PC-9 (cell line): ENCODE results near the gene SH3D21. TPM values are rescaled to one million over a fixed set of nuclear protein-coding genes. Genes with fewer than 3 reads are reported as not detected.

Experiments
- BruUV-seq: library from RNA; stranded (reverse); fragments of 400-500 nt; replicated peaks from 2 replicates; lab custom pipeline; 2021; lab: Mats Ljungman, UMichigan
- CTCF ChIA-PET: fragments of 300-600 bp; sonication (Branson Sonifier 250); formaldehyde crosslinking; loops from one replicate; lab custom pipeline; 2022; ENCODE audit warnings: antibody characterized with exemption; lab: Charles Lee
- POLR2A ChIA-PET: fragments of 300-600 bp; sonication (Branson Sonifier 250); formaldehyde crosslinking; loops from one replicate; lab custom pipeline; 2022; ENCODE audit warnings: antibody characterized with exemption; ENCODE audit not compliant: unreplicated experiment; lab: Charles Lee
- DNase-seq, 2 experiments: peaks; one replicate each; pipeline versions ENCODE4 v3.0.0 to v3.0.0-alpha.2; 2015 to 2022; ENCODE audit warnings: mixed read lengths in 1 of 2
- H2AFZ ChIP-seq: fragments of 200-600 bp; sonication (generic); 2 replicates; pipeline ENCODE4 v1.8.1; 2017; ENCODE audit warnings: antibody characterized with exemption
- H3F3A ChIP-seq: fragments of 200-600 bp; sonication (generic); 2 replicates; pipeline ENCODE4 v1.8.1; 2017; ENCODE audit warnings: antibody characterized with exemption, mild to moderate bottlenecking, low read depth; ENCODE audit not compliant: insufficient read depth
- H3K27ac ChIP-seq: fragments of 200-600 bp; sonication (generic); 2 replicates; pipeline ENCODE4 v1.6.1; 2016; ENCODE audit warnings: mixed run types
- H3K27me3 ChIP-seq: fragments of 200-600 bp; sonication (generic); 2 replicates; pipeline ENCODE4 v1.6.1; 2016; ENCODE audit warnings: low read depth, mixed run types; ENCODE audit not compliant: insufficient read depth
- H3K36me3 ChIP-seq: fragments of 200-600 bp; sonication (generic); 2 replicates; pipeline ENCODE4 v1.6.1; 2016; ENCODE audit warnings: low read depth, mixed run types
- H3K4me1 ChIP-seq: fragments of 200-600 bp; sonication (generic); replicated peaks from 2 replicates; pipeline ENCODE4 v1.6.1; 2016; ENCODE audit warnings: mixed run types; ENCODE audit not compliant: insufficient read depth
- H3K4me2 ChIP-seq: fragments of 200-600 bp; sonication (generic); 2 replicates; pipeline ENCODE4 v1.6.1; 2017; ENCODE audit warnings: mixed run types
- H3K4me3 ChIP-seq: fragments of 200-600 bp; sonication (generic); 2 replicates; pipeline ENCODE4 v1.6.1; 2016; ENCODE audit warnings: mixed run types
- H3K79me2 ChIP-seq: fragments of 200-600 bp; sonication (generic); 2 replicates; pipeline ENCODE4 v1.6.1; 2017; ENCODE audit warnings: low read depth, mixed run types
- H3K9me2 ChIP-seq: fragments of 200-600 bp; sonication (generic); 2 replicates; pipeline ENCODE4 v1.8.1; 2017; ENCODE audit warnings: mild to moderate bottlenecking; ENCODE audit not compliant: insufficient read depth
- H3K9me3 ChIP-seq: fragments of 200-600 bp; sonication (generic); 2 replicates; pipeline ENCODE4 v1.8.1; 2016; ENCODE audit warnings: low read depth; ENCODE audit not compliant: insufficient read depth
- H4K20me1 ChIP-seq: fragments of 200-600 bp; sonication (generic); 2 replicates; pipeline ENCODE4 v1.8.1; 2017; ENCODE audit not compliant: insufficient read depth
- EZH2 ChIP-seq: fragments of 200-600 bp; sonication (generic); IDR thresholded peaks from 2 replicates; pipeline ENCODE4 v1.8.0; 2017; ENCODE audit warnings: antibody characterized with exemption, low read depth
- intact Hi-C: fragments of 100-400 bp; cut with micrococcal nuclease; formaldehyde crosslinking; loops from one replicate; pipeline ENCODE4 v1.10.0; 2022; ENCODE audit not compliant: unreplicated experiment
- total RNA-seq: library from RNA; stranded (reverse); gene quantifications from 2 replicates; pipeline ENCODE4 v1.2.3, GENCODE V29; 2021
- TF ChIP-seq, protein P1 (sequence below): fragments of 200-600 bp; sonication (generic); conservative IDR thresholded peaks from 2 replicates; pipeline ENCODE4 v1.6.1; 2017; ENCODE audit warnings: mixed run types, antibody characterized with exemption, mild to moderate bottlenecking, moderate library complexity

SH3D21 gene
- total RNA-seq, 1 experiment from 2014 or later = 18.3 TPM

DNA sequence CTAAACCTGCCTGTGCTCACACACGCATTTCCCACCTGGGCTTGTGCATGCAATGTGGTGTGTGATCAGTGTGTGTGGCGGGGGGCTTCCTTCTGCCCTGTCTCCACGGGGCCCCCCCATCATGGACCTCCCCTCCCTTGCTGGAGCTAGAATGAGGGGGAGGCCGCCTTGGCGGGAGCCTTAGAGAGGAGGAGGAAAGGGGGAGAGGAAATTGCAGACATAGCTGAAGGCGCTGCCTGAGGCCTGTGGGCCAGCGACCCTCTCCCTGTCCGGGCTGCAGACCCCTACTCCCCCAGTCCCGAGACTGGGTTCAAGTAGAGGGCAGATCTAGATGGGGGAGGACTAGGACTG lies 18.2 kb downstream of the SH3D21 start:
- DNase-seq = no peak
- no TSS peak for BruUV-seq
- H3K4me2 ChIP-seq = peak overlapping the region; percentile 80; the same call in 1 of the 2 replicates

DNA sequence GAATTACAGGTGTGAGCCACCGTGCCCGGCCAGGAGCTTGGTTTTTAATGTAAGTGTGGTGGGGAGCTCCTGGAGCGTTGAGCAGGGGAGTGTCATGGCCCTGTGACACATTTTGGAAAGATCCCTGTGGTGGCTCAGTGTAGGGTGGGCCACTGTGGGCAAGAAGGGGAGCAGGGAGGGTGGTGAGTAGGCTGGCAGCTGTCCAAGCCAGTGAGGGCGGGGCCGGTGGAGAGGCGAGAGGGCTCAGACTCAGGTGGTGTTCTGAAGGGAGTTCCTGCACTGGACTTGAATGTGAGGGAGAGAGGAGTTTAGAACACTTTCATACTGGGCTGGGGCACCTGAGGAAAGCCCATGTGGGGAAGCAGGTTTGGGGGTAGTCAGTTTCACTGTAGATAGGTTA lies 20.3 kb downstream of the SH3D21 start:
- DNase-seq = peak in 1 of 2 experiments; percentile 46
- Histone ChIP-seq H2AFZ (no peak overlapping the region), H3K4me3 (no peak overlapping the region), H3K36me3 (no peaks in the 10 kb centered on the region), H4K20me1 (no peaks in the 10 kb centered on the region; the same call in 1 of the 2 replicates), H3K27ac (no peak overlapping the region), H3K79me2 (no peaks in the 10 kb centered on the region), H3F3A (no peaks in the 10 kb centered on the region; the same call in 1 of the 2 replicates), H3K4me1 (no peaks in the 10 kb centered on the region; the same call in 1 of the 2 replicates), H3K27me3 (no peaks in the 10 kb centered on the region), H3K4me2 (no peak overlapping the region), H3K9me2 (no peaks in the 10 kb centered on the region), H3K9me3 (no peaks in the 10 kb centered on the region)
- ChIA-PET CTCF (no interaction called here), POLR2A (no interaction called here)
- intact Hi-C loops = no loop called here
- no TSS peak for BruUV-seq
- TF ChIP-seq, protein P1, sequence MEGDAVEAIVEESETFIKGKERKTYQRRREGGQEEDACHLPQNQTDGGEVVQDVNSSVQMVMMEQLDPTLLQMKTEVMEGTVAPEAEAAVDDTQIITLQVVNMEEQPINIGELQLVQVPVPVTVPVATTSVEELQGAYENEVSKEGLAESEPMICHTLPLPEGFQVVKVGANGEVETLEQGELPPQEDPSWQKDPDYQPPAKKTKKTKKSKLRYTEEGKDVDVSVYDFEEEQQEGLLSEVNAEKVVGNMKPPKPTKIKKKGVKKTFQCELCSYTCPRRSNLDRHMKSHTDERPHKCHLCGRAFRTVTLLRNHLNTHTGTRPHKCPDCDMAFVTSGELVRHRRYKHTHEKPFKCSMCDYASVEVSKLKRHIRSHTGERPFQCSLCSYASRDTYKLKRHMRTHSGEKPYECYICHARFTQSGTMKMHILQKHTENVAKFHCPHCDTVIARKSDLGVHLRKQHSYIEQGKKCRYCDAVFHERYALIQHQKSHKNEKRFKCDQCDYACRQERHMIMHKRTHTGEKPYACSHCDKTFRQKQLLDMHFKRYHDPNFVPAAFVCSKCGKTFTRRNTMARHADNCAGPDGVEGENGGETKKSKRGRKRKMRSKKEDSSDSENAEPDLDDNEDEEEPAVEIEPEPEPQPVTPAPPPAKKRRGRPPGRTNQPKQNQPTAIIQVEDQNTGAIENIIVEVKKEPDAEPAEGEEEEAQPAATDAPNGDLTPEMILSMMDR = no peak
- no peak for TF ChIP-seq EZH2

More for the DNA sequence above, 18.2 kb downstream of the SH3D21 start:
- intact Hi-C loops = no loop called here
- ChIA-PET CTCF (no interaction called here), POLR2A (interaction anchor here (0.7 kb wide), 2 partner anchors 19 to 24 kb away, joined by 3 to 5 read pairs; no protein-coding TSS in a partner anchor)
- no peak overlapping the region for H2AFZ ChIP-seq
- no peak overlapping the region for H3K4me3 ChIP-seq
- H3K27me3 ChIP-seq = no peaks in the 10 kb centered on the region
- TF ChIP-seq EZH2 = no peak
- TF ChIP-seq, protein P1 = no peak
- H3K27ac ChIP-seq = no peak overlapping the region
- H3F3A ChIP-seq = no peaks in the 10 kb centered on the region; the same call in 1 of the 2 replicates
- no peaks in the 10 kb centered on the region for H3K79me2 ChIP-seq
- H3K9me2 ChIP-seq = no peaks in the 10 kb centered on the region
- no peaks in the 10 kb centered on the region; the same call in 1 of the 2 replicates for H3K4me1 ChIP-seq
- no peaks in the 10 kb centered on the region for H3K36me3 ChIP-seq
- no peaks in the 10 kb centered on the region for H3K9me3 ChIP-seq
- no peaks in the 10 kb centered on the region; the same call in 1 of the 2 replicates for H4K20me1 ChIP-seq

DNA sequence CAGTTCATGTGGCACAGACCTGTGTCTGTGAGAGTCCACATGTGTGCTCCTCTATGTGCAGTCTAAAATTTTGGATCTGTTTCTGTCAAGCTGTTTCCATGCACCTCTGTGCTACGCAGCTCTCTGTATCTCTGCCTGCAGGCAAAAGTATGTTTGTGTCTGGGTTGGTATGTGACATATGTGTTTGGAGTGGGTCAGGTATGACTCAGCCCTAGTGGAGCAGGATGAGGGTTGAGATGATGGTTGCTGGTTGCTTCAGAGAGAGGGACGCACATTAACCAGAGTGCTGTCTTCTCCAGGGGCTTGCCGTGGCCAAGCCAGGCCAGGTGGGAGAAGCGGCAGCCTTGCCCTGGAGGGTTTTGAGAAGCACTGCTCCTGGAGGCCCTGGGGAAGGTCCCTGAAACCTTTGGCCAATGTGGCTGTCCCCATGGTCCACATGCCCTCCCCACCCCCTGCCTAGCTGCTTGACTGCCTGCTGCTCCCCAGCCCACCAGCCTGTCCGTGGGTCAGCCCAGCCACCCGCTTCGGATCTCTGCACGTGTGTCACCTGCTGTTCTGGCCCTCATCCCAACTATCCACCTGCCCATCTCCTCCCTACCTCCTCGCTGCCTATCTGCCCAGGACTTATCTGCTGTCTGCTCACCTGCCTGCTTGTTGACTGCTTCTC lies 21.4 kb downstream of the SH3D21 start:
- TF ChIP-seq, protein P1 = no peak
- no peak for TF ChIP-seq EZH2
- no TSS peak for BruUV-seq

More for the DNA sequence above, 21.4 kb downstream of the SH3D21 start:
- Histone ChIP-seq H4K20me1 (no peaks in the 10 kb centered on the region; the same call in 1 of the 2 replicates), H3F3A (no peaks in the 10 kb centered on the region; the same call in 1 of the 2 replicates), H3K36me3 (no peaks in the 10 kb centered on the region), H3K4me3 (no peak overlapping the region), H3K4me2 (no peak overlapping the region), H3K27ac (no peak overlapping the region), H3K9me2 (no peaks in the 10 kb centered on the region), H3K79me2 (no peaks in the 10 kb centered on the region), H3K4me1 (no peaks in the 10 kb centered on the region; the same call in 1 of the 2 replicates), H3K9me3 (no peaks in the 10 kb centered on the region), H3K27me3 (no peaks in the 10 kb centered on the region), H2AFZ (no peak overlapping the region)
- DNase-seq = no peak
- intact Hi-C loops = no loop called here
- ChIA-PET POLR2A (no interaction called here), CTCF (no interaction called here)
